ENCODE results near the gene CAMK2D. TPM values are rescaled to one million over a fixed set of nuclear protein-coding genes. Genes with fewer than 3 reads are reported as not detected.

Gene CAMK2D
- total RNA-seq, 1 experiment from 2014 or later: 35.8 TPM

- no peak overlapping the region for H3K4me3 ChIP-seq (ENCODE audit: low read depth, low read length, poor library complexity, severe bottlenecking)
- CTCF ChIA-PET: no interaction called here
- no peaks in the 10 kb centered on the region for H3K9me3 ChIP-seq (ENCODE audit: low read depth, low read length, poor library complexity, severe bottlenecking)
- no peaks in the 10 kb centered on the region for H3K27me3 ChIP-seq (replicated peaks; ENCODE audit: insufficient read depth, low read depth, low read length, poor library complexity)
- POLR2A ChIA-PET (ENCODE audit: low non-redundant PET): no interaction called here
- peaks cover 38% of the 10 kb centered on the region for H3K4me1 ChIP-seq (ENCODE audit: insufficient read depth, low read length, poor library complexity, severe bottlenecking)
- BruUV-seq (replicated peaks): no TSS peak
- intact Hi-C loops (cut with micrococcal nuclease; ENCODE audit: unreplicated experiment): loop anchor here (10.0 kb wide), 1 partner anchor 192 kb away; the partner anchor contains the start of gene CAMK2D
- TF ChIP-seq CTCF (conservative IDR thresholded peaks at IDR 0.05; ENCODE audit: low read depth, low read length) (no peak), EZH2 (IDR thresholded peaks at IDR 0.05; ENCODE audit: borderline replicate concordance, low read depth, low read length, poor library complexity, severe bottlenecking) (no peak)
- no peak overlapping the region for H3K27ac ChIP-seq (ENCODE audit: low read depth, low read length, poor library complexity, severe bottlenecking)
- H3K36me3 ChIP-seq (ENCODE audit: insufficient read depth, low read length, poor library complexity, severe bottlenecking): no peaks in the 10 kb centered on the region
- DNase-seq (ENCODE audit: low spot score): no peak
Measured at GRCh38 chr4:113572620-113573019, 188.9 kb downstream of the CAMK2D start.

- ChIA-PET CTCF (no interaction called here), POLR2A (ENCODE audit: low non-redundant PET) (no interaction called here)
- intact Hi-C loops (cut with micrococcal nuclease; ENCODE audit: unreplicated experiment): no loop called here
- no peaks in the 10 kb centered on the region for H3K27me3 ChIP-seq (replicated peaks; ENCODE audit: insufficient read depth, low read depth, low read length, poor library complexity)
- TF ChIP-seq CTCF (conservative IDR thresholded peaks at IDR 0.05; ENCODE audit: low read depth, low read length): no peak
- TF ChIP-seq EZH2 (IDR thresholded peaks at IDR 0.05; ENCODE audit: borderline replicate concordance, low read depth, low read length, poor library complexity, severe bottlenecking): no peak
- H3K36me3 ChIP-seq (ENCODE audit: insufficient read depth, low read length, poor library complexity, severe bottlenecking): no peaks in the 10 kb centered on the region
- no peak overlapping the region for H3K27ac ChIP-seq (ENCODE audit: low read depth, low read length, poor library complexity, severe bottlenecking)
- H3K9me3 ChIP-seq (ENCODE audit: low read depth, low read length, poor library complexity, severe bottlenecking): no peaks in the 10 kb centered on the region
- DNase-seq (ENCODE audit: low spot score): no peak
- no peak overlapping the region for H3K4me3 ChIP-seq (ENCODE audit: low read depth, low read length, poor library complexity, severe bottlenecking)
- BruUV-seq (replicated peaks): no TSS peak
- no peaks in the 10 kb centered on the region for H3K4me1 ChIP-seq (ENCODE audit: insufficient read depth, low read length, poor library complexity, severe bottlenecking)
Measured at GRCh38 chr4:113566015-113566795, 195.3 kb downstream of the CAMK2D start.

DNA sequence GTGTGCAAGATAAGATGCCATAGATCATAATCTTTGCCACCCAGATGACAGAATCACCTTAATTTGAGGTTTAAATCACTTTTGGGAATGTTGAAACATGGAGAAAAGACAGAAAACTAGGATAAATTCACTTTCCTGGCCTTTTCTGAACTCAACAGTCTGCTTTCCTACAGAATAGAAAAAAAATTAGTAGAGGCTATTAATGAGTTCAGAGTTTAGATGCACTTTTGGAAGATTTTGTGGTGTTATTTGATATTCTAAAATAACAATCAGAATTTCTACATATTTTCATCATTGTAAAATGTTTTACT is 195.9 kb downstream of the CAMK2D start:
- Histone ChIP-seq H3K27me3 (replicated peaks; ENCODE audit: insufficient read depth, low read depth, low read length, poor library complexity) (no peaks in the 10 kb centered on the region), H3K9me3 (ENCODE audit: low read depth, low read length, poor library complexity, severe bottlenecking) (no peaks in the 10 kb centered on the region), H3K4me1 (ENCODE audit: insufficient read depth, low read length, poor library complexity, severe bottlenecking) (peaks cover 3% of the 10 kb centered on the region), H3K4me3 (ENCODE audit: low read depth, low read length, poor library complexity, severe bottlenecking) (no peak overlapping the region), H3K27ac (ENCODE audit: low read depth, low read length, poor library complexity, severe bottlenecking) (no peak overlapping the region), H3K36me3 (ENCODE audit: insufficient read depth, low read length, poor library complexity, severe bottlenecking) (no peaks in the 10 kb centered on the region)
- no TSS peak for BruUV-seq (replicated peaks)
- intact Hi-C loops (cut with micrococcal nuclease; ENCODE audit: unreplicated experiment): no loop called here
- TF ChIP-seq CTCF (conservative IDR thresholded peaks at IDR 0.05; ENCODE audit: low read depth, low read length) (no peak), EZH2 (IDR thresholded peaks at IDR 0.05; ENCODE audit: borderline replicate concordance, low read depth, low read length, poor library complexity, severe bottlenecking) (no peak)
- ChIA-PET POLR2A (ENCODE audit: low non-redundant PET) (no interaction called here), CTCF (no interaction called here)
- DNase-seq (ENCODE audit: low spot score): no peak
